Measurements from ENCODE around the gene PLBD2.

GRCh38 chr12:113369391-113369985 lies 11.1 kb downstream of the PLBD2 start:
- TF ChIP-seq POLR2A (IDR thresholded peaks at IDR 0.05): no peak
- TF ChIP-seq, protein P1, sequence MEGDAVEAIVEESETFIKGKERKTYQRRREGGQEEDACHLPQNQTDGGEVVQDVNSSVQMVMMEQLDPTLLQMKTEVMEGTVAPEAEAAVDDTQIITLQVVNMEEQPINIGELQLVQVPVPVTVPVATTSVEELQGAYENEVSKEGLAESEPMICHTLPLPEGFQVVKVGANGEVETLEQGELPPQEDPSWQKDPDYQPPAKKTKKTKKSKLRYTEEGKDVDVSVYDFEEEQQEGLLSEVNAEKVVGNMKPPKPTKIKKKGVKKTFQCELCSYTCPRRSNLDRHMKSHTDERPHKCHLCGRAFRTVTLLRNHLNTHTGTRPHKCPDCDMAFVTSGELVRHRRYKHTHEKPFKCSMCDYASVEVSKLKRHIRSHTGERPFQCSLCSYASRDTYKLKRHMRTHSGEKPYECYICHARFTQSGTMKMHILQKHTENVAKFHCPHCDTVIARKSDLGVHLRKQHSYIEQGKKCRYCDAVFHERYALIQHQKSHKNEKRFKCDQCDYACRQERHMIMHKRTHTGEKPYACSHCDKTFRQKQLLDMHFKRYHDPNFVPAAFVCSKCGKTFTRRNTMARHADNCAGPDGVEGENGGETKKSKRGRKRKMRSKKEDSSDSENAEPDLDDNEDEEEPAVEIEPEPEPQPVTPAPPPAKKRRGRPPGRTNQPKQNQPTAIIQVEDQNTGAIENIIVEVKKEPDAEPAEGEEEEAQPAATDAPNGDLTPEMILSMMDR (IDR thresholded peaks at IDR 0.05): no peak
